HG02588 (cell line): Measurements from ENCODE around the gene DPP6.
"Not testable (repeated sequence)": the region's sequence is repeated elsewhere in the genome, so short reads cannot be mapped to it uniquely, and the experiment has no call there.

Experiments
- ATAC-seq: cut with Tn5 transposase; IDR thresholded peaks from one replicate; pipeline ENCODE4 v1.9.1; 2021; ENCODE audit warnings: mild to moderate bottlenecking, moderate library complexity; ENCODE audit not compliant: unreplicated experiment

The DPP6 gene

GRCh38 chr7:154146707-154147038, 94.5 kb downstream of the DPP6 start:
- ATAC-seq: not testable (repeated sequence)

DNA sequence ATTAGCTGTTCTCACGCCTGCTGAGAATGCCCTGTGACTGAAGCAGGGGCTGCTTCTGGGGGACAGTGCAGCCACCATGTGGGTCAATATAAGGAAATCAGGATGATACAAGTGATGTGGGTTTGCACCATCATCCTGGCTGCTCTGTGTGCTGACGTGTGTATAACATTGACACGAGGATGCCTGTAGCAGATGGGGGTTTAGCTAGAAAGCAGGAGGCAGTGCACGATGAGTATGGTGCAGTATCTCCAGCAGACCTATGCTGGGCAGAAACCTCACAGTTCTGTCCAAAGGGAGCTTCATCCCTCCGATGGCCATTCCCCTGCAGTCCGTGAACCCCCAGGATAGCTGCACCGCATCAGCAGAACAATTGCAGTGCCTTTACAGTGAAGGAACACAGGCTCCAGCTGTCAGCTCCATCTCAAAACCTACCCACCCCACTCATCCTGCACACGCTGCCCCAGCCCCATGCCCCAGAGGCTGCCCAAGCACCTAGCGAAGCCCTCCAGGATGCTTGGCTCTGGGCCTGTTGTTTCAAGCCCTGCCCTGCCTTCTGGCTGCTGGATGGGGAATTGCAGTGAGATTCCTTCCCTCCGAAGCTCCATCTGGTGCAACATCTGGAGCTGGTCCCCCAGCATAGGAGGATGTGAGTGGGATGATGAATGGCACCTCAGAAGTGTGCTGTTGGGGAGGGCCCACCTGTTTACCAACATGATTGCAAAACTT, 96.8 kb downstream of the DPP6 start:
- not testable (repeated sequence) for ATAC-seq

GRCh38 chr7:154150656-154151055, 98.5 kb downstream of the DPP6 start:
- ATAC-seq: not testable (repeated sequence)

DNA sequence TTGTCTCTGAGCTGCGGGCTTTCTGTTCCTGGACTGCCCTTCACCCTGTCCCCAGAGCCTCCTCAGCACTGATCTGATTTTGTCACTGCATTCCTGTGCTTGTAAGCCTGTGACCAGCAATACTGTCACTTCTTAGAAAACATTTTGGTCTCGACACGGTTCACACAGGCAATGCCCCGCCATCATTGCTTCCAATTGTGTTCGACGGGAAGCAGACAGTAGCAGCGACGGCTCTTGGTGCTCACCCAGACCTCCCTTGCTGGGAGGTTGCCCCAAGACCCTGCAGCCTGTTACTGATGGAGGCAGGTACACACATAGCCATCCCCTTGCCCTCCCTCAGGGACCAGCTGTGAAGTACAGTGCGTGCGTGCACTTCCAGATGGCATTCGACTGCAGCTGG, 99.1 kb downstream of the DPP6 start:
- not testable (repeated sequence) for ATAC-seq

- not testable (repeated sequence) for ATAC-seq
Measured at GRCh38 chr7:154155928-154156327, 103.7 kb downstream of the DPP6 start.

- not testable (repeated sequence) for ATAC-seq
Measured at GRCh38 chr7:154162921-154163320, 110.7 kb downstream of the DPP6 start.

GRCh38 chr7:154163642-154164041, 111.4 kb downstream of the DPP6 start:
- ATAC-seq: not testable (repeated sequence)

- ATAC-seq: no peak
Measured at GRCh38 chr7:154167051-154167450, 114.9 kb downstream of the DPP6 start.

GRCh38 chr7:154167807-154168206, 115.6 kb downstream of the DPP6 start:
- ATAC-seq: no peak

- ATAC-seq: no peak
Measured at GRCh38 chr7:154171422-154171821, 119.2 kb downstream of the DPP6 start.

DNA sequence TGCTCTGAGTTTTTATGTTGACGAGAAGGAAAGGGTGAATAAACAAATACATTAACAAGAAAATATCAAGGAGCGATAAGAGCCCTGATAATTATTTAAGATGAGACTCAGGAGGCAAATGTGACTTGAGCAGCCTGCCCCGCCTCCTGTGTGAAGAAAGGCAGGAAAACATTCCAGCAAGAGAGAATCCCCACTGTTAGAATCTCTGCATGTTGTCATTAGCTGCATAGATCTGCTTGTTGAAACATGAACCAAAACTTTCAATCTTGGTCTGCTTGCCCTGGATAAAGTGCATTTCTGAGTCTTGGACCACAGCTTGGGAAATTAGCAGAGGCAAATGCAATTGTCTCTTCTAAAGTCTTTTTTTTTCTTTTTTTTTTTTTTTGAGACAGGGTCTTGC, 120.0 kb downstream of the DPP6 start:
- no peak for ATAC-seq

GRCh38 chr7:154177584-154177983, 125.4 kb downstream of the DPP6 start:
- no peak for ATAC-seq

DNA sequence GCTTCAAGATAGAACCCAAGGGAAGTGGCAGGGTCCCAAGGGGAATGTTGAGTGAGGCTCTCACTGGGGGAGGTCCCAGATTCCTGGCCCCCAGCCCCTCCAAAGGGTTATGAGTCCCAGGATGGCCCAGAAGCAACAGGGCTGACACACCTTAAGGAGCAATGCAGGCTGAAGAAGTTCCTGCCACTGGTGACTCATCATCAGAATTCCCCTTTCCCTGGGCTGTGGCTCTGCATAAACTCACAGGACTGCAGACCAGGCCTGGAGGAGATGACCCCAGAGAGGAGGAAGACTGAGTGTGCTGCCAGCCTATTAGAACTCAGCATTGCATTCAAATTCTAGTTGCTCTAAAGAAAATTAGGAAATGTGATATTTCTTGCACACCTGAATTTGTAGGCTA, 126.7 kb downstream of the DPP6 start:
- ATAC-seq: no peak

GRCh38 chr7:154183482-154183881, 131.3 kb downstream of the DPP6 start:
- ATAC-seq: no peak

GRCh38 chr7:154183946-154184345, 131.7 kb downstream of the DPP6 start:
- no peak for ATAC-seq

DNA sequence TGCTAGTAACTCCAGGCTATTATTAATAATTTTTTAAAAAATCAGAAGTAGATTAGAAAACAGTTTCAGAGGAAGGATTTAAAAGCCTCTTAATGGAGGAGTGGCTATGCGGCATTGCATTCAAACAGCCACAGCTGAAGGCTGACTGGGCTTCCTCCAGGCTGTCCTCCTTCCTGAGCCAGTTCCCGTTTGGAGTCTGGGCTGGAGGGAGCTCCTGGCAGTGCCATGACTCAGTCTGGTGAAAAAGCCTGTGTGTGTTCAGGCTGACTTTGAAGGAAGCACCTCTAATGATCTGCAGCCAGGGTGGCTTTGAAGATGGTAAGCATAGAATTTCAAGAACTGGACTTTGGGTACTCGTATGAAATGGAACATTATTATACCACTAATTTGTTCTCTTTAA, 134.6 kb downstream of the DPP6 start:
- ATAC-seq: no peak

- no peak for ATAC-seq
Measured at GRCh38 chr7:154188330-154188729, 136.1 kb downstream of the DPP6 start.

- ATAC-seq: no peak
Measured at GRCh38 chr7:154195266-154195665, 143.1 kb downstream of the DPP6 start.

DNA sequence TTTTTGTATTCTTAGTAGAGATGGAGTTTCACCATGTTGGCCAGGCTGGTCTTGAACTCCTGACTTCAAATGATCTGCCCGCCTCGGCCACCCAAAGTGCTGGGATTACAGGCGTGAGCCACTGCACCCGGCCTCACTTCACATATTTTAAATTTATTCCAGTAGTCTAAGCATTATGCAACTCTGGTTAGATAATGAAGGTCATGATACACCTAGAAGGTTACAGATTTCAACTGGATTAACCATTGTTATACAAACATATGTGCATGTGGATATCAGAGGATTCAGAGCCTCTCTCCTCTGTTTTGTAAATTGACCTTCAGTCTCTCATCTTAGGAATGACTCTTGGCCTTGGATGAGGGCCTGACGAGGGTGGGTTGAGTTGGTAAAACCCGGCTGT, 146.3 kb downstream of the DPP6 start:
- no peak for ATAC-seq

GRCh38 chr7:154200241-154200640, 148.0 kb downstream of the DPP6 start:
- ATAC-seq: no peak

DNA sequence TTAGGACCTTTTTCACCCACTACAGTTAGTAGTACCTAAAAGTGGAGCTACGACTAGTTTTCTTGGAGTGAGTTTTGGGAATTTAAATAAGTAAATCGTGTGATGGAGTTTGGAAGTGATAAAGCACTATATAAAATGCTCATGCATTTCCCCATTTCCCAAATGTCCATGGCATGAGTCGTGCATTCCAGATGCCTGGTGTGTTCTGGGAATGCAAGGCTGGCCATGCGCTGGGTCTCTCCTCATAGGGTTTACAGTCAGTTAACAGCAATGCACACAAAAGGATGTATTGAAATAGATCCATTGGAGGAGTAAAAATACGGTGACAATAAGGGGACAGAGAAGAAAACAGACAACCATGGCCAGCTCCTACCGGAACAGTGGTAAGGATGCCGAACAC, 149.8 kb downstream of the DPP6 start:
- ATAC-seq: no peak

DNA sequence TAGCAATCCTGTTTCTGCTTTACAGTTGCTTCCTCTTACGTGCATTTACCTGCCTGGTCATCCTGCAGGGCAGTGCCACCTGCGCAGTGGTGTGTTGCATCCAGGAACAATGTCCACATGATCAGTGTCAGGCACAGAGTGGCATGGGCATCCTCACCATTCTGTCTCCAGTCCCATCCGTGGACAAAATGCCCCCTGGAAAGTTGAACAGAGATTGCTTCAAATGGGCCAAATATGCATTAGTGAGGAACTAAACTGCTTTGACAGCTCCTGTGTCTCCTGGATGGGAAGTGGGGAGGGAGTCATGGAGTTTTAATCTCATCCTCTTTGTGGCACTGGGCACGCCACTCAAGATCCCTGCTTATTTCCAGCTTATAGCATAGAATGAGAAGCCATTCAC, 151.8 kb downstream of the DPP6 start:
- no peak for ATAC-seq

DNA sequence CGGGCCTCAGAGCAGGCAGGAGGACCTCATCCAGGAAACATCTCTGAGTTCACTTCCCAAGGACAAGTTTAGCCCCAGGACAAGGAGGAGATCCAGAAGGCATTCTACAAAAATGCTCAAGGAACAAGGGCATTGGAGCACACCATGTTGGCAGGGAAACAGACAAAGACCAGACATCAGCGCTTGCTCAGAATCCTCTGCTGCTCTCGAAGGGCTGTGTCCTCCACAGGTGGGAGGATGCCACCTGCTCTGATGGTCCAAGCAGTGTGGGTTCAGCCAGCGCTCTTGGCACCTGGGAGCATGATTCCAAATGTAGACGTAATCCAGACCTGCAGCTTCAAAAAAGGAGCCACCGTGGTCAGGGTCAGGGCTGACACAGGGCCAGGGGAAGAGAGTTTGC, 160.7 kb downstream of the DPP6 start:
- no peak for ATAC-seq
